Measurements from ENCODE around the gene PTPRD.
"Not testable (repeated sequence)": the region's sequence is repeated elsewhere in the genome, so short reads cannot be mapped to it uniquely, and the experiment has no call there.

Gene PTPRD

GRCh38 chr9:8732367-8733075 is 1880.3 kb downstream of the PTPRD start:
- DNase-seq, result no peak

GRCh38 chr9:8730618-8731017 is 1882.2 kb downstream of the PTPRD start:
- DNase-seq, result no peak

GRCh38 chr9:8728910-8729309 is 1883.9 kb downstream of the PTPRD start:
- no peak for DNase-seq

- no peak for DNase-seq
Observed at GRCh38 chr9:8727191-8727590, 1885.6 kb downstream of the PTPRD start.

GRCh38 chr9:8726692-8727091 is 1886.1 kb downstream of the PTPRD start:
- no peak for DNase-seq

GRCh38 chr9:8725635-8726034 is 1887.2 kb downstream of the PTPRD start:
- DNase-seq, result no peak

GRCh38 chr9:8724284-8725018 is 1888.4 kb downstream of the PTPRD start:
- DNase-seq, result no peak

- no peak for DNase-seq
Observed at GRCh38 chr9:8723195-8723594, 1889.6 kb downstream of the PTPRD start.

GRCh38 chr9:8719833-8720486 is 1892.8 kb downstream of the PTPRD start:
- no peak for DNase-seq

- no peak for DNase-seq
Observed at GRCh38 chr9:8718121-8718725, 1894.6 kb downstream of the PTPRD start.

GRCh38 chr9:8717146-8717545 is 1895.7 kb downstream of the PTPRD start:
- DNase-seq, result no peak

- DNase-seq, result no peak
Observed at GRCh38 chr9:8715788-8716187, 1897.0 kb downstream of the PTPRD start.

- DNase-seq, result no peak
Observed at GRCh38 chr9:8713811-8714165, 1899.0 kb downstream of the PTPRD start.

- DNase-seq, result no peak
Observed at GRCh38 chr9:8713149-8713810, 1899.5 kb downstream of the PTPRD start.

- DNase-seq, result no peak
Observed at GRCh38 chr9:8709731-8710130, 1903.1 kb downstream of the PTPRD start.

GRCh38 chr9:8708728-8709127 is 1904.1 kb downstream of the PTPRD start:
- DNase-seq, result no peak

GRCh38 chr9:8706998-8707397 is 1905.8 kb downstream of the PTPRD start:
- no peak for DNase-seq

- DNase-seq, result no peak
Observed at GRCh38 chr9:8706531-8706930, 1906.3 kb downstream of the PTPRD start.

- DNase-seq, result no peak
Observed at GRCh38 chr9:8705861-8706260, 1906.9 kb downstream of the PTPRD start.

- DNase-seq, result no peak
Observed at GRCh38 chr9:8703904-8704303, 1908.9 kb downstream of the PTPRD start.

- no peak for DNase-seq
Observed at GRCh38 chr9:8701904-8702303, 1910.9 kb downstream of the PTPRD start.

GRCh38 chr9:8697565-8697964 is 1915.2 kb downstream of the PTPRD start:
- not testable (repeated sequence) for DNase-seq

- DNase-seq, result no peak
Observed at GRCh38 chr9:8696516-8696915, 1916.3 kb downstream of the PTPRD start.

Measured in activated naive CD4-positive, alpha-beta T cell treated with anti-CD3 and anti-CD28 coated beads, Interleukin-2, amount 50 U/mL, for 16 hours (primary cell).